ENCODE data around the gene TDRD5. TPM values are rescaled to one million over a fixed set of nuclear protein-coding genes. Genes with fewer than 3 reads are reported as not detected.
"Not testable (repeated sequence)": the region's sequence is repeated elsewhere in the genome, so short reads cannot be mapped to it uniquely, and the experiment has no call there.

Gene TDRD5
- total RNA-seq, 1 donor from 2014 or later = 0.95 TPM

DNA sequence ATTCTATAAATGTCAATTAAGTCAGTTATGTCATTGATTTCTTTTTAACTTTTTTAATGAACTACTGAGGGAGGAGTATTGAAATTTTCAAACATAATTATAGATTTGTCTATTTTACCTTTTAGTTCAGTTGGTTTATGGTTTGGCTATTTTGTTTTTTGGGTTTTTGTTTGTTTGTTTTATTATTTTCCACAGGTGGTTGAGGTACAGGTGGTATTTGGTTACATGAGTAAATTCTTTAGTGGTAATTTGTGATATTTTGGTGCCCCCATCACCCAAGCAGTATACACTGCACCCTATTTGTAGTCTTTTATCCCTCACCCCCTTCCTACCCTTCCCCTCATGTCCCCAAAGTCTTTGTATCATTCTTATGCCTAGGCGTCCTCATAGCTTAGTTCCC is 9.5 kb downstream of the TDRD5 start:
- DNase-seq (ENCODE audit: low spot score) = no peak

GRCh38 chr1:179612361-179612760 is 20.7 kb downstream of the TDRD5 start:
- DNase-seq (ENCODE audit: low spot score) = no peak

GRCh38 chr1:179630719-179631118 is 39.1 kb downstream of the TDRD5 start:
- DNase-seq (ENCODE audit: low spot score) = no peak

DNA sequence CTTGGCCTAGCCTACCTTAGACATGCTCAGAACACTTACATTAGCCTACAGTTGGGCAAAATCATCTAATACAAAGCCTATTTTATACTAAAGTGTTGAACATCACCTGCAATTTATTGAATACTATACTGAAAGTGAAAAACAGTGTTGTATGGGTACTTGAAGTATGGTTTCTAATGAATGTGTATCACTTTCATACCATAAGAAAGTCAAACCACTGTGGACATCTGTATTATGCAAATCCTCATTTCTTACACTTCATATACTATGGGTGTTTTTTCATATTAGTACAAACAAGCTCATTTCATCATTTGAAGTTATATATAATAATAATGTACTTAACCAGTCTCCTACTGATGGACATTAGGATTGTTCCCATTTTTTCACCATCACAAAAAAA is 41.2 kb downstream of the TDRD5 start:
- DNase-seq (ENCODE audit: low spot score) = no peak

DNA sequence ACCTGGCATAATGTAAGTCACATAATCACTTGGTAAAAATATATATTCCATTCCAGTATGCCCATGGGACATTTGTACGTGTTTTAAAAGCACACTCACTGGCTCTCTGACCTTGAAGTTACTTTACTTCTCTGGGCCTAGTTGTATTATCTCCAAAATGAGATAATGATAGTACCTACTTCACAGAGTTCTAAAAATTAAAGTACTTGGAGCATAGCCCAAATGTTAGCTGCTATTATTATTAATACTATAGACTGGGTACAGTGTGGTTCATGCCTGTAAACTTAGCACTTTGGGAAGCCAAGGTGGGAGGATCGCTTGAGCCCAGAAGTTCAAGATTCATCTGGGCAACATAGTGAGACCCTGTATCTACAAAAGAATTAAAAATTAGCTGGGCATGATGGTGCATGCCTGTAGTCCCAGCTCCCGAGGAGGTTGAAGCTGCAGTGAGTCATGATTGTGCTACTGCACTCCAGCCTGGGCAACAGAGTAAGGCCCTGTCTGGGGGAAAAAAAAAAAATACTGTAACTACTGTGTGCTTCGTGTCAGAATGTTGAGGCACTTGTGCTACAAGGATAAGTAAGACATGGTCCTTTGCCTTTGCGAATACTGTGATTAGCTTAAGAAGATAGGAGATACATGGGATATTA is 45.7 kb downstream of the TDRD5 start:
- DNase-seq (ENCODE audit: low spot score) = no peak

GRCh38 chr1:179661018-179661417 is 69.4 kb downstream of the TDRD5 start:
- no peak for DNase-seq (ENCODE audit: low spot score)

- no peak for DNase-seq (ENCODE audit: low spot score)
Observed at GRCh38 chr1:179663810-179664209, 72.2 kb downstream of the TDRD5 start.

GRCh38 chr1:179677882-179678281 is 86.2 kb downstream of the TDRD5 start:
- no peak for DNase-seq (ENCODE audit: low spot score)

GRCh38 chr1:179694530-179694929 is 102.9 kb downstream of the TDRD5 start:
- DNase-seq (ENCODE audit: low spot score) = not testable (repeated sequence)

DNA sequence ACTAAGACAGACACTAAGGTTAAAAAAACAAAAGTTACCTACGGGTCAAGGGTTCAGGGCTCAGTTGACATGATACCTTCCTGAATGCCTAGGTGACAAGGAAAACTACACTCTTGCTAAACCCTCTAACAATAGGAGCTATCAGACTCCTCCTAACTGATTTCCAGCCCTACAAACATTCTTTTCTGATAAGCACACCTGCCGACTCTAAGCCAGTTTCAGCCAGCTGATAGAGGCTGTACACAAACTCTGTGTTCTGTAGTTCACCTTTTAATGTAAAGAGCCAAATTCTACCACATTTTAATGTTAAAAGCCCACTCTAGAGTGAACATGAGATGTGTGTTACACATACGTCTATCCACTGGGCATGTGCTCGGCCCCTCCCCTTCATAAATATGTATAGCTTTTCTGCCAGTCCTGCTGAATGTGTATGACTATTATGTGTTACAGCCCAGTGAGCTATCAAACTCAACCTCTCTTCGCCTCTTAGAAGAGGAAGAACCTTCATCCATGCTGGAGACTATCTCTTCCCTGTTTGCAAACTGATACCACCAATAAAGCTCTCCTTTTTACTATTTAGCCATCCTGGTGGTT is 111.4 kb downstream of the TDRD5 start:
- peak; percentile 33 for DNase-seq (ENCODE audit: low spot score)

- DNase-seq (ENCODE audit: low spot score) = peak; percentile 56
Observed at GRCh38 chr1:179706339-179706941, 114.8 kb downstream of the TDRD5 start.

- no peak for DNase-seq (ENCODE audit: low spot score)
Observed at GRCh38 chr1:179707406-179707805, 115.8 kb downstream of the TDRD5 start.

GRCh38 chr1:179708434-179709195 is 117.0 kb downstream of the TDRD5 start:
- DNase-seq (ENCODE audit: low spot score) = no peak

GRCh38 chr1:179709841-179710329 is 118.3 kb downstream of the TDRD5 start:
- DNase-seq (ENCODE audit: low spot score) = peak; percentile 43

- no peak for DNase-seq (ENCODE audit: low spot score)
Observed at GRCh38 chr1:179714159-179714558, 122.5 kb downstream of the TDRD5 start.

DNA sequence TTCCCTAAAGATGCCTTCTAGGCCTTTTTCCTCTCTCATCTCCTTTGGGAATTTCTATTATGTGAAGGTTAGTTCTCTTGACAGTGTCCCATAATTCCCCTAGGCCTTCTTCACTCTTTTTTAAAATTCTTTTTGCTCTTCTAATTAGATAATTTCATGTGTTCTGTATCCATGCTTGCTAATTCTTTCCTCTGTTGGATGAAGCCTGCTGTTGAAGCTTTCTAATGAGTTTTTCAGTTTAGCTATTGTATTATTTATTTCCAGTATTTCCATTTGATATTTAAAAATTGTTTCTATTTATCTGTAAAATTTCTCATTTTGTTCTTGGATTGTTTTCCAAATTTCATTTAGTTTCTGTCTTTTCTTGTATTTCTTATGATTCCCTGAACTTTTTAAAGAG is 123.0 kb downstream of the TDRD5 start:
- no peak for DNase-seq (ENCODE audit: low spot score)

DNA sequence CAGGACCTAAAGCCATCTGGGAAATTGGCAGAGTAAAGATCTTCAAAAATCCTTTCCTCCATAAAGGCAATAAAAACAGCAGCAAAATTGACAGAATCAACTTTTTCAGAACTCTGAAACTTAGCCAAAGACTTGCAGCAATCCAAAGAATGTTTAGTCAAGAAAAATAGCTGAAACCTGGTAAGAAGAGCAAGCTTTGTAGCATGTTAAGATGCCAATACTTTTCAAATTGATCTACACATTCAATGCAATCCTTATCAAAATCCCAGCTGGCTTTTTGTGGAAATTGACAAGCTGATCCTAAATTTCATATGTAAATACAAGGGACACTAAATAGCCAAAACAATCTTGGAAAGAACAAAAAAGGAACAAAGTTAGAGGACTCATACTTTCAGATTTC is 127.6 kb downstream of the TDRD5 start:
- no peak for DNase-seq (ENCODE audit: low spot score)

GRCh38 chr1:179728271-179728670 is 136.6 kb downstream of the TDRD5 start:
- no peak for DNase-seq (ENCODE audit: low spot score)

GRCh38 chr1:179729881-179730280 is 138.2 kb downstream of the TDRD5 start:
- DNase-seq (ENCODE audit: low spot score) = no peak

- DNase-seq (ENCODE audit: low spot score) = no peak
Observed at GRCh38 chr1:179731643-179732042, 140.0 kb downstream of the TDRD5 start.
